Activated CD4-positive, alpha-beta T cell treated with anti-CD3 and anti-CD28 coated beads for 36 hours (primary cell): ENCODE data around the gene OVOL2. TPM values are rescaled to one million over a fixed set of nuclear protein-coding genes. Genes with fewer than 3 reads are reported as not detected.
"Not testable (repeated sequence)": the region's sequence is repeated elsewhere in the genome, so short reads cannot be mapped to it uniquely, and the experiment has no call there.

Experiments
- ATAC-seq: fragments of 200-7000 bp; cut with Tn5 transposase; one replicate; pipeline ENCODE4 v1.10.0; 2021; ENCODE audit warnings: mild to moderate bottlenecking, moderate library complexity
- CTCF ChIA-PET: fragments of 350-600 bp; sonication (Branson Sonifier 250); formaldehyde crosslinking; loops from one replicate; lab custom pipeline; 2021; ENCODE audit warnings: antibody characterized with exemption; lab: Charles Lee
- POLR2A ChIA-PET: fragments of 350-600 bp; sonication (Branson Sonifier 250); formaldehyde crosslinking; loops from one replicate; lab custom pipeline; 2021; ENCODE audit warnings: antibody characterized with exemption, inconsistent platforms; lab: Charles Lee
- DNase-seq: peaks from one replicate; pipeline ENCODE4 v3.0.0-alpha.2; 2020
- H3K27ac Mint-ChIP-seq: one replicate; pipeline ENCODE4 v1.8.0; 2021; ENCODE audit warnings: mixed read lengths
- H3K27me3 Mint-ChIP-seq: one replicate; pipeline ENCODE4 v1.8.0; 2021; ENCODE audit warnings: mixed read lengths
- H3K36me3 Mint-ChIP-seq: one replicate; pipeline ENCODE4 v1.8.0; 2021; ENCODE audit warnings: low read depth, mixed read lengths
- H3K4me1 Mint-ChIP-seq: one replicate; pipeline ENCODE4 v1.8.0; 2021; ENCODE audit warnings: mixed read lengths
- H3K4me3 Mint-ChIP-seq: one replicate; pipeline ENCODE4 v1.8.0; 2021; ENCODE audit warnings: mild to moderate bottlenecking, moderate library complexity, mixed read lengths
- H3K9me3 Mint-ChIP-seq: one replicate; pipeline ENCODE4 v1.8.0; 2021; ENCODE audit warnings: low read depth, mixed read lengths
- intact Hi-C, 2 experiments: fragments of 100-400 bp; cut with DNase I in 1 of 2; cut with micrococcal nuclease in 1 of 2; formaldehyde crosslinking; loops; one replicate each; pipeline versions ENCODE4 v1.14.2 to v1.15.1; 2022 to 2024; cut with DNase I, micrococcal nuclease
- total RNA-seq, 2 experiments: library from RNA; stranded (reverse); gene quantifications; one replicate each; pipeline ENCODE4 v1.2.3, GENCODE V29; 2021

OVOL2 gene
- total RNA-seq, 2 experiments from 2014 or later: not detected

GRCh38 chr20:18031888-18032509 lies 25.7 kb downstream of the OVOL2 start:
- no peak overlapping the region for H3K27ac Mint-ChIP-seq
- ATAC-seq (no peak), DNase-seq (no peak)
- peaks cover 5% of the 10 kb centered on the region for H3K27me3 Mint-ChIP-seq
- no peaks in the 10 kb centered on the region for H3K36me3 Mint-ChIP-seq
- intact Hi-C loops: no loop called here
- no peak overlapping the region for H3K4me3 Mint-ChIP-seq
- ChIA-PET POLR2A (no interaction called here), CTCF (no interaction called here)
- no peaks in the 10 kb centered on the region for H3K9me3 Mint-ChIP-seq
- no peaks in the 10 kb centered on the region for H3K4me1 Mint-ChIP-seq

- Mint-ChIP-seq H3K36me3 (no peaks in the 10 kb centered on the region), H3K4me3 (no peak overlapping the region), H3K9me3 (no peaks in the 10 kb centered on the region), H3K27ac (no peak overlapping the region), H3K27me3 (peaks cover 5% of the 10 kb centered on the region), H3K4me1 (no peaks in the 10 kb centered on the region)
- ChIA-PET CTCF (interaction anchor here (0.6 kb wide), 1 partner anchor 34 kb away, joined by 4 read pairs; no protein-coding TSS in a partner anchor), POLR2A (no interaction called here)
- no peak for DNase-seq
- intact Hi-C loops: no loop called here
- ATAC-seq: no peak
These were observed 26.7 kb downstream of the OVOL2 start for GRCh38 chr20:18031050-18031449.

- DNase-seq (no peak), ATAC-seq (no peak)
- Mint-ChIP-seq H3K27ac (no peak overlapping the region), H3K4me1 (no peaks in the 10 kb centered on the region), H3K9me3 (no peaks in the 10 kb centered on the region), H3K36me3 (no peaks in the 10 kb centered on the region), H3K27me3 (peaks cover 5% of the 10 kb centered on the region), H3K4me3 (no peak overlapping the region)
- ChIA-PET CTCF (no interaction called here), POLR2A (no interaction called here)
- intact Hi-C loops: no loop called here
These were observed 27.7 kb downstream of the OVOL2 start for GRCh38 chr20:18030020-18030419.

GRCh38 chr20:18027011-18027410 lies 30.7 kb downstream of the OVOL2 start:
- H3K4me3 Mint-ChIP-seq, H3K4me1 Mint-ChIP-seq, H3K9me3 Mint-ChIP-seq, H3K36me3 Mint-ChIP-seq, ATAC-seq, H3K27me3 Mint-ChIP-seq, DNase-seq, intact Hi-C loops, POLR2A ChIA-PET, CTCF ChIA-PET, H3K27ac Mint-ChIP-seq: not testable (repeated sequence)

GRCh38 chr20:18024606-18025127 lies 33.0 kb downstream of the OVOL2 start:
- no peak for ATAC-seq
- Mint-ChIP-seq H3K9me3 (no peaks in the 10 kb centered on the region), H3K36me3 (no peaks in the 10 kb centered on the region), H3K27me3 (no peaks in the 10 kb centered on the region), H3K4me3 (no peak overlapping the region), H3K4me1 (no peaks in the 10 kb centered on the region), H3K27ac (no peak overlapping the region)
- DNase-seq: no peak
- ChIA-PET POLR2A (no interaction called here), CTCF (no interaction called here)
- intact Hi-C loops: no loop called here

- ChIA-PET POLR2A (no interaction called here), CTCF (interaction anchor here (0.9 to 1.2 kb wide), 2 partner anchors 515 to 516 kb away, joined by 3 read pairs; no protein-coding TSS in a partner anchor)
- no peak for DNase-seq
- Mint-ChIP-seq H3K4me3 (no peak overlapping the region), H3K27me3 (no peaks in the 10 kb centered on the region), H3K9me3 (no peaks in the 10 kb centered on the region), H3K27ac (no peak overlapping the region), H3K4me1 (no peaks in the 10 kb centered on the region), H3K36me3 (no peaks in the 10 kb centered on the region)
- intact Hi-C loops: no loop called here
- ATAC-seq: no peak
These were observed 36.8 kb downstream of the OVOL2 start for GRCh38 chr20:18020931-18021330.

GRCh38 chr20:18019068-18019467 lies 38.6 kb downstream of the OVOL2 start:
- no peaks in the 10 kb centered on the region for H3K9me3 Mint-ChIP-seq
- POLR2A ChIA-PET: no interaction called here
- CTCF ChIA-PET: interaction anchor here (1.3 kb wide), 1 partner anchor 482 kb away, joined by 3 read pairs; no protein-coding TSS in a partner anchor

GRCh38 chr20:18018100-18018499 lies 39.6 kb downstream of the OVOL2 start:
- CTCF ChIA-PET: interaction anchor here (1.0 to 1.3 kb wide), 3 partner anchors 19 to 481 kb away, joined by 3 to 7 read pairs (median 3); partner anchors contain the start of gene RRBP1
- H3K27ac Mint-ChIP-seq: no peak overlapping the region

More at GRCh38 chr20:18019068-18019467, 38.6 kb downstream of the OVOL2 start:
- ATAC-seq (peak; percentile 65), DNase-seq (peak; percentile 36)
- Mint-ChIP-seq H3K4me1 (no peaks in the 10 kb centered on the region), H3K36me3 (no peaks in the 10 kb centered on the region), H3K27ac (no peak overlapping the region), H3K27me3 (no peaks in the 10 kb centered on the region), H3K4me3 (no peak overlapping the region)
- intact Hi-C loops: no loop called here

GRCh38 chr20:18016772-18017171 lies 40.9 kb downstream of the OVOL2 start:
- POLR2A ChIA-PET: interaction anchor here (0.5 kb wide), 1 partner anchor 50 kb away, joined by 3 read pairs; no protein-coding TSS in a partner anchor
- H3K27me3 Mint-ChIP-seq: no peaks in the 10 kb centered on the region
- intact Hi-C loops: no loop called here

More at GRCh38 chr20:18018100-18018499, 39.6 kb downstream of the OVOL2 start:
- Mint-ChIP-seq H3K36me3 (no peaks in the 10 kb centered on the region), H3K27me3 (no peaks in the 10 kb centered on the region), H3K9me3 (no peaks in the 10 kb centered on the region), H3K4me3 (no peak overlapping the region), H3K4me1 (no peaks in the 10 kb centered on the region)
- POLR2A ChIA-PET: no interaction called here
- intact Hi-C loops: no loop called here
- no peak for ATAC-seq
- no peak for DNase-seq

GRCh38 chr20:18014411-18014810 lies 43.3 kb downstream of the OVOL2 start:
- ChIA-PET CTCF (interaction anchor here (0.5 kb wide), 1 partner anchor 160 kb away, joined by 4 read pairs; no protein-coding TSS in a partner anchor), POLR2A (no interaction called here)
- no peak for ATAC-seq
- intact Hi-C loops: no loop called here
- H3K27ac Mint-ChIP-seq: no peak overlapping the region
- H3K36me3 Mint-ChIP-seq: no peaks in the 10 kb centered on the region
- DNase-seq: no peak
- no peaks in the 10 kb centered on the region for H3K4me1 Mint-ChIP-seq
- no peaks in the 10 kb centered on the region for H3K27me3 Mint-ChIP-seq
- no peaks in the 10 kb centered on the region for H3K9me3 Mint-ChIP-seq
- H3K4me3 Mint-ChIP-seq: no peak overlapping the region

More at GRCh38 chr20:18016772-18017171, 40.9 kb downstream of the OVOL2 start:
- no peak overlapping the region for H3K27ac Mint-ChIP-seq
- CTCF ChIA-PET: interaction anchor here (1.2 kb wide), 1 partner anchor 335 kb away, joined by 3 read pairs; the partner anchor contains the start of gene RRBP1
- no peaks in the 10 kb centered on the region for H3K9me3 Mint-ChIP-seq
- no peak overlapping the region for H3K4me3 Mint-ChIP-seq
- no peaks in the 10 kb centered on the region for H3K36me3 Mint-ChIP-seq
- ATAC-seq (no peak), DNase-seq (no peak)
- no peaks in the 10 kb centered on the region for H3K4me1 Mint-ChIP-seq

GRCh38 chr20:18012901-18013300 lies 44.8 kb downstream of the OVOL2 start:
- Mint-ChIP-seq H3K9me3 (no peaks in the 10 kb centered on the region), H3K4me3 (no peak overlapping the region), H3K27me3 (no peaks in the 10 kb centered on the region), H3K4me1 (no peaks in the 10 kb centered on the region), H3K36me3 (no peaks in the 10 kb centered on the region), H3K27ac (no peak overlapping the region)
- POLR2A ChIA-PET: interaction anchor here (0.6 kb wide), 1 partner anchor 67 kb away, joined by 3 read pairs; no protein-coding TSS in a partner anchor
- intact Hi-C loops: no loop called here
- DNase-seq (no peak), ATAC-seq (no peak)
- CTCF ChIA-PET: interaction anchor here (0.7 kb wide), 2 partner anchors 25 to 263 kb away, joined by 3 read pairs; no protein-coding TSS in a partner anchor
